GM19372 (cell line): ENCODE measurements around the gene FOXA1.

Source experiments
- ATAC-seq: cut with Tn5 transposase; IDR thresholded peaks from one replicate; pipeline ENCODE4 v1.9.1; 2021; ENCODE audit warnings: mild to moderate bottlenecking, low read depth, moderate library complexity; ENCODE audit not compliant: unreplicated experiment

Gene FOXA1

GRCh38 chr14:37603688-37604251, 8.7 kb upstream of the FOXA1 start:
- ATAC-seq: no peak

GRCh38 chr14:37602605-37603453, 7.8 kb upstream of the FOXA1 start:
- no peak for ATAC-seq

GRCh38 chr14:37601865-37602264, 6.8 kb upstream of the FOXA1 start:
- ATAC-seq: no peak

GRCh38 chr14:37600880-37601741, 6.1 kb upstream of the FOXA1 start:
- ATAC-seq: no peak

GRCh38 chr14:37599507-37600368, 4.7 kb upstream of the FOXA1 start:
- no peak for ATAC-seq

GRCh38 chr14:37598747-37599506, 3.9 kb upstream of the FOXA1 start:
- ATAC-seq: no peak

- ATAC-seq: no peak
These were observed 3.1 kb upstream of the FOXA1 start for GRCh38 chr14:37597914-37598746.

GRCh38 chr14:37597538-37597913, 2.5 kb upstream of the FOXA1 start:
- no peak for ATAC-seq

- ATAC-seq: no peak
These were observed 1.9 kb upstream of the FOXA1 start for GRCh38 chr14:37596790-37597472.

GRCh38 chr14:37595809-37596621, 966 bp upstream of the FOXA1 start:
- ATAC-seq: no peak

- no peak for ATAC-seq
These were observed 645 bp downstream of the FOXA1 start for GRCh38 chr14:37594238-37594970.

GRCh38 chr14:37593511-37594237, 1.4 kb downstream of the FOXA1 start:
- no peak for ATAC-seq

GRCh38 chr14:37592482-37593408, 2.3 kb downstream of the FOXA1 start:
- ATAC-seq: no peak

GRCh38 chr14:37591941-37592481, 3.0 kb downstream of the FOXA1 start:
- ATAC-seq: no peak
